ENCODE data around the gene GADD45GIP1. TPM values are rescaled to one million over a fixed set of nuclear protein-coding genes. Genes with fewer than 3 reads are reported as not detected.

GADD45GIP1 gene
- total and polyA plus RNA-seq, 10 of the 15 experiments (the other 5 are each of a cell fraction or from before 2014, with no cell fraction given): 5.1 to 136 (median 30.1) TPM

GRCh38 chr19:12945479-12946091 lies 11.4 kb downstream of the GADD45GIP1 start, which contains the start of gene RAD23A (continued):
- no peak for TF ChIP-seq IKZF2 (IDR thresholded peaks at IDR 0.05)
- peak; percentile 63; the same call in 1 of the 2 replicates for TF ChIP-seq ZBTB40 (IDR thresholded peaks at IDR 0.05; ENCODE audit: borderline replicate concordance)
- TF ChIP-seq KAT2A (conservative IDR thresholded peaks at IDR 0.05; ENCODE audit: control insufficient read depth, low read depth, low read length): no peak
- peak; percentile 65; the same call in 1 of the 2 replicates for TF ChIP-seq CHD2 (IDR thresholded peaks at IDR 0.05; ENCODE audit: borderline replicate concordance, low read depth, low read length)
- no peak for TF ChIP-seq EZH2 (IDR thresholded peaks at IDR 0.05; ENCODE audit: borderline replicate concordance, control insufficient read depth, low read depth, low read length)
- peak; percentile 95 for TF ChIP-seq POLR2AphosphoS5 (IDR thresholded peaks at IDR 0.05; ENCODE audit: low read length)
- no peak for TF ChIP-seq RBBP5 (conservative IDR thresholded peaks at IDR 0.05)
- TF ChIP-seq NFXL1 (IDR thresholded peaks at IDR 0.05; ENCODE audit: borderline replicate concordance): no peak
- TF ChIP-seq ZBED1 (IDR thresholded peaks at IDR 0.05; ENCODE audit: borderline replicate concordance): peak; percentile 83; the same call in 1 of the 2 replicates
- TF ChIP-seq SUZ12 (IDR thresholded peaks at IDR 0.05; ENCODE audit: unreplicated experiment): no peak
- peak; percentile 97 for TF ChIP-seq MXI1 (IDR thresholded peaks at IDR 0.05; ENCODE audit: low read depth, low read length)
- 0 out of 2 replicates have a peak, but pooled peaks have one; percentile 12 for TF ChIP-seq HDGF (IDR thresholded peaks at IDR 0.05)
- TF ChIP-seq, protein P1, sequence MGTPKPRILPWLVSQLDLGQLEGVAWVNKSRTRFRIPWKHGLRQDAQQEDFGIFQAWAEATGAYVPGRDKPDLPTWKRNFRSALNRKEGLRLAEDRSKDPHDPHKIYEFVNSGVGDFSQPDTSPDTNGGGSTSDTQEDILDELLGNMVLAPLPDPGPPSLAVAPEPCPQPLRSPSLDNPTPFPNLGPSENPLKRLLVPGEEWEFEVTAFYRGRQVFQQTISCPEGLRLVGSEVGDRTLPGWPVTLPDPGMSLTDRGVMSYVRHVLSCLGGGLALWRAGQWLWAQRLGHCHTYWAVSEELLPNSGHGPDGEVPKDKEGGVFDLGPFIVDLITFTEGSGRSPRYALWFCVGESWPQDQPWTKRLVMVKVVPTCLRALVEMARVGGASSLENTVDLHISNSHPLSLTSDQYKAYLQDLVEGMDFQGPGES (IDR thresholded peaks at IDR 0.05): no peak
- TF ChIP-seq CHD4 (IDR thresholded peaks at IDR 0.05): no peak
- TF ChIP-seq STAT3 (IDR thresholded peaks at IDR 0.05; ENCODE audit: low read depth, low read length): no peak
- TF ChIP-seq SUPT20H (IDR thresholded peaks at IDR 0.05; ENCODE audit: borderline replicate concordance, control insufficient read depth, low read depth, low read length): no peak
- TF ChIP-seq, protein P2, sequence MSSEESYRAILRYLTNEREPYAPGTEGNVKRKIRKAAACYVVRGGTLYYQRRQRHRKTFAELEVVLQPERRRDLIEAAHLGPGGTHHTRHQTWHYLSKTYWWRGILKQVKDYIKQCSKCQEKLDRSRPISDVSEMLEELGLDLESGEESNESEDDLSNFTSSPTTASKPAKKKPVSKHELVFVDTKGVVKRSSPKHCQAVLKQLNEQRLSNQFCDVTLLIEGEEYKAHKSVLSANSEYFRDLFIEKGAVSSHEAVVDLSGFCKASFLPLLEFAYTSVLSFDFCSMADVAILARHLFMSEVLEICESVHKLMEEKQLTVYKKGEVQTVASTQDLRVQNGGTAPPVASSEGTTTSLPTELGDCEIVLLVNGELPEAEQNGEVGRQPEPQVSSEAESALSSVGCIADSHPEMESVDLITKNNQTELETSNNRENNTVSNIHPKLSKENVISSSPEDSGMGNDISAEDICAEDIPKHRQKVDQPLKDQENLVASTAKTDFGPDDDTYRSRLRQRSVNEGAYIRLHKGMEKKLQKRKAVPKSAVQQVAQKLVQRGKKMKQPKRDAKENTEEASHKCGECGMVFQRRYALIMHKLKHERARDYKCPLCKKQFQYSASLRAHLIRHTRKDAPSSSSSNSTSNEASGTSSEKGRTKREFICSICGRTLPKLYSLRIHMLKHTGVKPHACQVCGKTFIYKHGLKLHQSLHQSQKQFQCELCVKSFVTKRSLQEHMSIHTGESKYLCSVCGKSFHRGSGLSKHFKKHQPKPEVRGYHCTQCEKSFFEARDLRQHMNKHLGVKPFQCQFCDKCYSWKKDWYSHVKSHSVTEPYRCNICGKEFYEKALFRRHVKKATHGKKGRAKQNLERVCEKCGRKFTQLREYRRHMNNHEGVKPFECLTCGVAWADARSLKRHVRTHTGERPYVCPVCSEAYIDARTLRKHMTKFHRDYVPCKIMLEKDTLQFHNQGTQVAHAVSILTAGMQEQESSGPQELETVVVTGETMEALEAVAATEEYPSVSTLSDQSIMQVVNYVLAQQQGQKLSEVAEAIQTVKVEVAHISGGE (CRISPR knock-in tag; IDR thresholded peaks at IDR 0.05): peak; percentile 55
- TF ChIP-seq, protein P3, sequence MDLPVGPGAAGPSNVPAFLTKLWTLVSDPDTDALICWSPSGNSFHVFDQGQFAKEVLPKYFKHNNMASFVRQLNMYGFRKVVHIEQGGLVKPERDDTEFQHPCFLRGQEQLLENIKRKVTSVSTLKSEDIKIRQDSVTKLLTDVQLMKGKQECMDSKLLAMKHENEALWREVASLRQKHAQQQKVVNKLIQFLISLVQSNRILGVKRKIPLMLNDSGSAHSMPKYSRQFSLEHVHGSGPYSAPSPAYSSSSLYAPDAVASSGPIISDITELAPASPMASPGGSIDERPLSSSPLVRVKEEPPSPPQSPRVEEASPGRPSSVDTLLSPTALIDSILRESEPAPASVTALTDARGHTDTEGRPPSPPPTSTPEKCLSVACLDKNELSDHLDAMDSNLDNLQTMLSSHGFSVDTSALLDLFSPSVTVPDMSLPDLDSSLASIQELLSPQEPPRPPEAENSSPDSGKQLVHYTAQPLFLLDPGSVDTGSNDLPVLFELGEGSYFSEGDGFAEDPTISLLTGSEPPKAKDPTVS (IDR thresholded peaks at IDR 0.05; ENCODE audit: low read depth, low read length): no peak
